Upper lobe of right lung (tissue), 1 donor: ENCODE measurements around the gene MDFIC2. TPM values are rescaled to one million over a fixed set of nuclear protein-coding genes. Genes with fewer than 3 reads are reported as not detected.
"Not testable (repeated sequence)": the region's sequence is repeated elsewhere in the genome, so short reads cannot be mapped to it uniquely, and the experiment has no call there.

Experiments
- ATAC-seq: fragments of 200-7000 bp; cut with Tn5 transposase; one replicate; pipeline ENCODE4 v1.9.1; 2020; ENCODE audit warnings: mild to moderate bottlenecking, moderate library complexity
- DNase-seq: peaks from one replicate; pipeline ENCODE4 v3.0.0-alpha.2; 2020
- H3K27ac ChIP-seq: fragments of 200-600 bp; one replicate; pipeline ENCODE4 v1.8.0; 2022
- H3K27me3 ChIP-seq: fragments of 200-600 bp; one replicate; pipeline ENCODE4 v1.8.0; 2022; ENCODE audit warnings: mild to moderate bottlenecking
- H3K36me3 ChIP-seq: fragments of 200-600 bp; one replicate; pipeline ENCODE4 v1.8.0; 2022
- H3K4me1 ChIP-seq: fragments of 200-600 bp; one replicate; pipeline ENCODE4 v1.8.0; 2022
- H3K4me3 ChIP-seq: fragments of 200-600 bp; one replicate; pipeline ENCODE4 v1.8.0; 2022; ENCODE audit warnings: mild to moderate bottlenecking
- H3K9me3 ChIP-seq: fragments of 200-600 bp; one replicate; pipeline ENCODE4 v1.8.0; 2022
- intact Hi-C: fragments of 100-400 bp; cut with DNase I; formaldehyde crosslinking; loops from one replicate; pipeline ENCODE4 v1.11.0; 2022
- total RNA-seq: library from RNA; stranded (reverse); fragmentation: NEBNext Ultra II Directional; extraction: Animal tissue kit (Norgen Biotek cat#: 25700); gene quantifications from one replicate; pipeline ENCODE4 v1.2.1, GENCODE V29; 2021
- TF ChIP-seq, protein P1 (sequence below): fragments of 200-600 bp; IDR thresholded peaks from one replicate; pipeline ENCODE4 v1.8.0; 2022; ENCODE audit warnings: antibody characterized with exemption
- donor health status: DM: no; HTN: yes; CAD: no; lungs with severe emphysema.

Gene MDFIC2
- total RNA-seq, 1 donor from 2014 or later = not detected

DNA sequence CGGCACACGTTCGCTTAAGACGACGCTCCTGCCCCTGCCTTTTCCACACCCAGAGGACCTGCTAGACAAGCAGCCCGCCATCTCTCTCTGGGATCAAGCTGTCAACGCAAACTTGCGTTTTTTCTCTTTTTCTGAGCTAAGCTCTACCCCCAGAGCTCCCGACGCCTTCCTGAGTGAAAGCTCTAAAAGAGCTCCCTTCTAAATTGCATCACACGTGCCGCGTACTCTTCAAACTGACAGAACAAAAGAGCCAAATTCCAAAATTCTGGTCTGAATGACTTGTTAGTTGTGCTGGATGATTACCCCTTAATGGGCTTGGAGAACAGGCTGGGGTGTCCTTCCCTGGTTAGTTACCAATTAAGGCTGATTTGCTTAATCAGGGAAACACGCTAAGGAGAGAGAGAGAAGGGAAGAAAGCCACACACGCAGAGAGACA lies 81.2 kb downstream of the MDFIC2 start:
- TF ChIP-seq, protein P1, sequence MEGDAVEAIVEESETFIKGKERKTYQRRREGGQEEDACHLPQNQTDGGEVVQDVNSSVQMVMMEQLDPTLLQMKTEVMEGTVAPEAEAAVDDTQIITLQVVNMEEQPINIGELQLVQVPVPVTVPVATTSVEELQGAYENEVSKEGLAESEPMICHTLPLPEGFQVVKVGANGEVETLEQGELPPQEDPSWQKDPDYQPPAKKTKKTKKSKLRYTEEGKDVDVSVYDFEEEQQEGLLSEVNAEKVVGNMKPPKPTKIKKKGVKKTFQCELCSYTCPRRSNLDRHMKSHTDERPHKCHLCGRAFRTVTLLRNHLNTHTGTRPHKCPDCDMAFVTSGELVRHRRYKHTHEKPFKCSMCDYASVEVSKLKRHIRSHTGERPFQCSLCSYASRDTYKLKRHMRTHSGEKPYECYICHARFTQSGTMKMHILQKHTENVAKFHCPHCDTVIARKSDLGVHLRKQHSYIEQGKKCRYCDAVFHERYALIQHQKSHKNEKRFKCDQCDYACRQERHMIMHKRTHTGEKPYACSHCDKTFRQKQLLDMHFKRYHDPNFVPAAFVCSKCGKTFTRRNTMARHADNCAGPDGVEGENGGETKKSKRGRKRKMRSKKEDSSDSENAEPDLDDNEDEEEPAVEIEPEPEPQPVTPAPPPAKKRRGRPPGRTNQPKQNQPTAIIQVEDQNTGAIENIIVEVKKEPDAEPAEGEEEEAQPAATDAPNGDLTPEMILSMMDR = no peak
- intact Hi-C loops = no loop called here
- Histone ChIP-seq H3K4me3 (no peak overlapping the region), H3K36me3 (no peaks in the 10 kb centered on the region), H3K27me3 (no peaks in the 10 kb centered on the region), H3K9me3 (no peaks in the 10 kb centered on the region), H3K27ac (no peak overlapping the region), H3K4me1 (no peaks in the 10 kb centered on the region)
- DNase-seq = no peak
- no peak for ATAC-seq

DNA sequence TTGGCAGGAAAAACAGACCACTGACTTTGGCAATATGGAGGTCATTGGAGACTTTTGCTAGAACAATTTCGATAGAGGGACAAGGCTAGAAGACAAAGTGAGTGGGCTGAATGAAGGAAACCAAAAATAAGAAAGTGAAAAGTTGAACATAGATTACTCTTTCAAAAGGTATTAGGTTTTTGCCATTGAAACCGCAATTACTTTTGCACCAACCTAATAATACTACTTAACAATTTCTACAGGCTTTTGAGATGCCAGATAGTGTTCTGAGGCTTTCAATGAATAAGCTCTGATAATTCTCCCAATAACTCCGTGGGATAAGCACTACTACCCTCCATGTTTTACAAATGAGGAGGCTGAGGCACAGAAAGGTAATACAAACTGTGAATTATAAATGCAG lies 85.0 kb downstream of the MDFIC2 start:
- TF ChIP-seq, protein P1 = no peak
- Histone ChIP-seq H3K4me1 (no peaks in the 10 kb centered on the region), H3K27ac (no peak overlapping the region), H3K4me3 (no peak overlapping the region), H3K9me3 (no peaks in the 10 kb centered on the region), H3K27me3 (no peaks in the 10 kb centered on the region), H3K36me3 (no peaks in the 10 kb centered on the region)
- DNase-seq (no peak), ATAC-seq (no peak)
- intact Hi-C loops = no loop called here

DNA sequence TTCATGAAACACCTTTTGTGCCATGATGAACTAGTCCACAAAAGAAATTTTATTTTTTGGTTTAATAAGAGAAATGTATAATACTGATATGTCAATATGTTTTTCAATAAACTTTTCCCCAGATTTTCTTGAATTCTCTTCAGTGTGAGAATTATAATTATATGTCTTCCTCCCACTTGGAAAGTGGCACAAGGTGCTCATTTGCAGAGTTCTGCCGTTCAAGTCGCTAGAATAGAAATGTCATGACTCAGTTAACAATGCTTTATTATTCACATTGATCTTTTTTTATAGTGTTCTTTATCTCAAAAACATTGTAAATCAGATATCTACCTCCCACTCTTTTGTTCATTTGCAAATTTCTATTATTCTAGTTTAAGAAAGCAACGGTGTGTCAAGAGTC lies 87.3 kb downstream of the MDFIC2 start:
- H3K36me3 ChIP-seq = no peaks in the 10 kb centered on the region
- TF ChIP-seq, protein P1 = no peak
- H3K27me3 ChIP-seq = no peaks in the 10 kb centered on the region
- intact Hi-C loops = no loop called here
- H3K4me3 ChIP-seq = no peak overlapping the region
- H3K4me1 ChIP-seq = no peaks in the 10 kb centered on the region
- no peaks in the 10 kb centered on the region for H3K9me3 ChIP-seq
- DNase-seq (no peak), ATAC-seq (no peak)
- no peak overlapping the region for H3K27ac ChIP-seq

DNA sequence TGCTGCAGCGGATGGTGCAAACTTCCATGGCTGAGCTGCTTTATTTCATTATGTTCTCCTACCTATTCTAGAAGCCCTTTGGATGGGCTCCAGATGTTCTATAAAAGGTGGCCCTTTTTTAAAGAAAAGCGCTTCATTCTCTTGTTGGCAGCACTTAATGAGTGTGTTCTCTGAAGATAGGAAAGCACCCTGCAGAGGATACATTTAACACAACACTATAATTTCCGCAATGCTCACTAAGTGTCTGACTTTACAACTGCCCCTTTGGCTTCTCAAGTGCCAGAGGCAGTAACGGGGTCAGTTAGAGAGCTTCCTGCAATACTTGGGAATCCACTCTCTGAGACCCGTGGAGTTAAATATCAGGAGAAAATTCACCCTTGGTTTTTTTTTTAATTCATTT lies 88.1 kb downstream of the MDFIC2 start:
- H3K27me3 ChIP-seq = no peaks in the 10 kb centered on the region
- ATAC-seq = no peak
- no peaks in the 10 kb centered on the region for H3K36me3 ChIP-seq
- intact Hi-C loops = no loop called here
- H3K4me1 ChIP-seq = no peaks in the 10 kb centered on the region
- TF ChIP-seq, protein P1 = no peak
- H3K9me3 ChIP-seq = no peaks in the 10 kb centered on the region
- H3K4me3 ChIP-seq = no peak overlapping the region
- DNase-seq = no peak
- H3K27ac ChIP-seq = no peak overlapping the region

DNA sequence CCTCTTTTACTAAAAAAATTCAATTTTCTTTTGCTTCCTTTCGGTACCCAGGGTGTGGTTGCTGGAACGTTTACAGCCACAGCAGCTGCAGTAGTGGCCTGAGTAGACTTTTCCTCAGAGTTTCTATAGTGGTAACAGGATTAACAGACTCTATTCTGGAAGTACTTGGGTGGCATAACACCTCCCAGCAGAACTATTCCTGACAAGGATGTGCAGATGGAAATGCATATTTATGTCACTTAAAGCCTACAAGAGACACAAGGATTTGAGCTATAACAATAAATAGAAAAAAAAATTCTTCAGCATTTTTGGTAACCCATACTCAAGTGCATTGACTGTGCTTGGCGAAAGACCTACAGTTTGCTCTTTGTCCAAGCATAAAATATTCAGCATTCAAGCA lies 94.0 kb downstream of the MDFIC2 start:
- no peaks in the 10 kb centered on the region for H3K36me3 ChIP-seq
- H3K4me1 ChIP-seq = no peaks in the 10 kb centered on the region
- no peak overlapping the region for H3K27ac ChIP-seq
- intact Hi-C loops = no loop called here
- TF ChIP-seq, protein P1 = no peak
- ATAC-seq (no peak), DNase-seq (no peak)
- no peaks in the 10 kb centered on the region for H3K27me3 ChIP-seq
- no peaks in the 10 kb centered on the region for H3K9me3 ChIP-seq
- H3K4me3 ChIP-seq = no peak overlapping the region

DNA sequence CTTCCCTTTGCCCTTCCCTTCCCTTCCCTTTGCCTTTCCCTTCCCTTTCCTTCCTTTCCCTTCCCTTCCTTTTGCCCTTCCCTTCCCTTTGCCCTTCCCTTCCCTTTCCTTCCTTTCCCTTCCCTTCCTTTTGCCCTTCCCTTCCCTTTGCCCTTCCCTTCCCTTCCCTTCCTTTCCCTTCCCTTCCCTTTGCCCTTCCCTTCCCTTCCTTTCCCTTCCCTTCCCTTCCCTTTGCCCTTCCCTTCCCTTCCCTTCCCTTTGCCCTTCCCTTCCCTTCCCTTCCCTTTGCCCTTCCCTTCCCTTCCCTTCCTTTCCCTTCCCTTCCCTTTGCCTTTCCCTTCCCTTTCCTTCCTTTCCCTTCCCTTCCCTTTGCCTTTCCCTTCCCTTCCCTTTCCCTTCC lies 101.2 kb downstream of the MDFIC2 start:
- H3K4me3 ChIP-seq, H3K27me3 ChIP-seq, H3K9me3 ChIP-seq, H3K4me1 ChIP-seq, intact Hi-C loops, ATAC-seq, H3K36me3 ChIP-seq, DNase-seq, H3K27ac ChIP-seq: not testable (repeated sequence)
